Esophagus squamous epithelium (tissue), 5 donors: ENCODE measurements around the gene CCDC70. TPM values are rescaled to one million over a fixed set of nuclear protein-coding genes. Genes with fewer than 3 reads are reported as not detected.

ENCODE experiments used
- DNase-seq: peaks from one replicate; lab custom pipeline; 2025; lab: John Stamatoyannopoulos, UW
- H3K27ac ChIP-seq, 4 donors: fragments of 200-600 bp; sonication (generic); one replicate each; pipeline ENCODE4 v1.5.1; 2016 to 2019; ENCODE audit warnings: mild to moderate bottlenecking in 1 of 4
- H3K27me3 ChIP-seq, 4 donors: fragments of 200-600 bp; sonication (generic); 1 replicate in 3 of 4; 2 replicates in 1 of 4; pipeline versions ENCODE4 v1.5.1 to v1.6.0; 2017 to 2021; ENCODE audit warnings: antibody characterized with exemption in 1 of 4
- H3K36me3 ChIP-seq, 3 donors: fragments of 200-600 bp; sonication (generic); one replicate each; pipeline ENCODE4 v1.5.1; 2016 to 2019
- H3K4me1 ChIP-seq, 3 donors: fragments of 200-600 bp; sonication (generic); one replicate each; pipeline ENCODE4 v1.5.1; 2017 to 2019
- H3K4me3 ChIP-seq, 4 donors: fragments of 200-600 bp; sonication (generic); 1 replicate in 3 of 4; 2 replicates in 1 of 4; pipeline ENCODE4 v1.5.1; 2016 to 2019; ENCODE audit warnings: mild to moderate bottlenecking in 2 of 4, moderate library complexity in 1 of 4
- H3K9me3 ChIP-seq, 3 donors: fragments of 200-600 bp; sonication (generic); one replicate each; pipeline ENCODE4 v1.5.1; 2016 to 2019
- POLR2A ChIP-seq, 4 donors: fragments of 450-650 bp; IDR thresholded peaks; one replicate each; pipeline ENCODE4 v1.6.1; 2017; ENCODE audit warnings: antibody characterized with exemption in 4 of 4, mild to moderate bottlenecking in 4 of 4, moderate library complexity in 3 of 4
- WGBS, 2 donors: methylation state at CpG; one replicate each; pipeline ENCODE4 v1.1.5; 2018; 5-methylcytosine and 5-hydroxymethylcytosine counted together
- intact Hi-C: fragments of 100-400 bp; cut with DNase I; formaldehyde crosslinking; loops from one replicate; pipeline ENCODE4 v1.15.0; 2022
- total RNA-seq, 4 donors: library from RNA; depleted of rRNA; stranded (reverse); fragments of >200 nt; gene quantifications; one replicate each; pipeline ENCODE4 v1.1.0, GENCODE V29; 2016
- TF ChIP-seq, protein P1 (sequence below), 6 experiments: fragments of 450-650 bp in 4 of 6; fragments of 200-600 bp in 2 of 6; sonication (generic) in 2 of 6; IDR thresholded peaks; one replicate each; pipeline ENCODE4 v1.5.1; 2016 to 2019; ENCODE audit warnings: antibody characterized with exemption in 6 of 6, mild to moderate bottlenecking in 4 of 6, moderate library complexity in 4 of 6
- donor health status: DM: yes; HTN: yes; CAD: no.

The CCDC70 gene
- not detected for total RNA-seq

DNA sequence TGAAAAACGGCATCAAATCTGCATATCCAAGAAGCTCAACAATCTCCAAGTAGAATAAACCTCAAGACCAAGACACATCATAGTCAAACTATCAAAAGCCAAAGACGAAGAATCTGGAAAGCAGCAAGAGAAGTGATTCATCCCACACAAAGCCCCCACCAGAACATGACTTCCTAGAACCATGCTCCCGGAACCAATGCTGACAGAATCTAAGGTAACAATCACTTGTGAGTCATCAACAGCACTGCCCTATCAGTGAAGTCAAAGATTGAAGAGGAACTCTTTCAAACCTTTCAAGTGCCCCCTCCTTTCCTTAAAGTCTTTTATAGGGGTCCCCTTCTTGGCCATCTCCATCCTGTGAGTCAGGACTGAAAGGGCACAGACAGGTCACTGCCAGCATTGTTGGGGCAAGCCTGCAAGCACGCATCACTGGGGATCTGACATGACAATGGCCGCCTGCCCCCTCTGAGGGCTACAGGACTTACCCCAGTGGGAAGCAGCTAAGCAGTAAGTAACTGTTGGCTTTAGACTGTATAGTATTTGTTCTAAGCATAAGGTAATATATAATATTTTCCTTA lies at the start of gene CCDC70:
TSS of gene CCDC70 (plus strand) at position 247 of the 578 bp plus-strand sequence. CDS start 3,443 bp downstream, outside the sequence.
- intact Hi-C loops = no loop called here

DNA sequence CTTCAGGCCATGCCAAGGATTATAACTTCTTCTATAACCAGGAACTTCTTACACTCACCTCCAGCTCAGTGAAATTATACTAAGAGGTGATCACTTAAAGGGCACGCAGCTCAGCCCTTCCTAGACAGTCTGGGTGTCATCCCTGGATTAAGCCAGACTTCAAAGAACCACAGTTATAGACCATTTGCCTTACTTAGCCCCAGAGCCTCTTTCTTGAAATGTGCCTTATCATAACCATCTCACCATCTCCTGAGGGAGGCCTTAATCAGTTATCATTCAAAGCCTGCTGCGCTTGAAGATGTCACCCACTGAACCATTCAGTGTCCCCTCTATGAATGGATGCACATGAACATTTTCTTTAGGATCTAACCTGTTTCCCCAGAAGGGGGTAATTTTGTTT lies 47.7 kb upstream of the CCDC70 start:
- Histone ChIP-seq H3K27me3 (peaks cover 0 to 32% (median 0%) of the 10 kb centered on the region in 4 donors), H3K36me3 (no peaks in the 10 kb centered on the region), H3K4me3 (no peak overlapping the region), H3K9me3 (no peaks in the 10 kb centered on the region), H3K27ac (no peak overlapping the region), H3K4me1 (peaks cover 0 to 31% (median 6%) of the 10 kb centered on the region in 3 donors)
- TF ChIP-seq, protein P1, sequence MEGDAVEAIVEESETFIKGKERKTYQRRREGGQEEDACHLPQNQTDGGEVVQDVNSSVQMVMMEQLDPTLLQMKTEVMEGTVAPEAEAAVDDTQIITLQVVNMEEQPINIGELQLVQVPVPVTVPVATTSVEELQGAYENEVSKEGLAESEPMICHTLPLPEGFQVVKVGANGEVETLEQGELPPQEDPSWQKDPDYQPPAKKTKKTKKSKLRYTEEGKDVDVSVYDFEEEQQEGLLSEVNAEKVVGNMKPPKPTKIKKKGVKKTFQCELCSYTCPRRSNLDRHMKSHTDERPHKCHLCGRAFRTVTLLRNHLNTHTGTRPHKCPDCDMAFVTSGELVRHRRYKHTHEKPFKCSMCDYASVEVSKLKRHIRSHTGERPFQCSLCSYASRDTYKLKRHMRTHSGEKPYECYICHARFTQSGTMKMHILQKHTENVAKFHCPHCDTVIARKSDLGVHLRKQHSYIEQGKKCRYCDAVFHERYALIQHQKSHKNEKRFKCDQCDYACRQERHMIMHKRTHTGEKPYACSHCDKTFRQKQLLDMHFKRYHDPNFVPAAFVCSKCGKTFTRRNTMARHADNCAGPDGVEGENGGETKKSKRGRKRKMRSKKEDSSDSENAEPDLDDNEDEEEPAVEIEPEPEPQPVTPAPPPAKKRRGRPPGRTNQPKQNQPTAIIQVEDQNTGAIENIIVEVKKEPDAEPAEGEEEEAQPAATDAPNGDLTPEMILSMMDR (IDR thresholded peaks at IDR 0.05) = no peak
- TF ChIP-seq POLR2A (IDR thresholded peaks at IDR 0.05) = no peak
- WGBS, 2 donors = 96 to 100% methylated on average over 2 of the region's 2 CpGs
- no peak for DNase-seq
- intact Hi-C loops = no loop called here

More for the DNA sequence above, at the start of gene CCDC70:
- WGBS, 2 donors = 50 to 72% methylated on average over 5 of the region's 5 CpGs
- no peaks in the 10 kb centered on the region for H3K4me1 ChIP-seq
- peaks cover 0 to 32% (median 0%) of the 10 kb centered on the region in 4 donors for H3K27me3 ChIP-seq
- H3K4me3 ChIP-seq = no peak within 1 kb of the TSS
- no peak within 1 kb of the TSS for H3K27ac ChIP-seq
- no peaks in the 10 kb centered on the region for H3K9me3 ChIP-seq
- no peaks in the 10 kb centered on the region for H3K36me3 ChIP-seq
- DNase-seq = no peak
- TF ChIP-seq, protein P1 (IDR thresholded peaks at IDR 0.05) = no peak

DNA sequence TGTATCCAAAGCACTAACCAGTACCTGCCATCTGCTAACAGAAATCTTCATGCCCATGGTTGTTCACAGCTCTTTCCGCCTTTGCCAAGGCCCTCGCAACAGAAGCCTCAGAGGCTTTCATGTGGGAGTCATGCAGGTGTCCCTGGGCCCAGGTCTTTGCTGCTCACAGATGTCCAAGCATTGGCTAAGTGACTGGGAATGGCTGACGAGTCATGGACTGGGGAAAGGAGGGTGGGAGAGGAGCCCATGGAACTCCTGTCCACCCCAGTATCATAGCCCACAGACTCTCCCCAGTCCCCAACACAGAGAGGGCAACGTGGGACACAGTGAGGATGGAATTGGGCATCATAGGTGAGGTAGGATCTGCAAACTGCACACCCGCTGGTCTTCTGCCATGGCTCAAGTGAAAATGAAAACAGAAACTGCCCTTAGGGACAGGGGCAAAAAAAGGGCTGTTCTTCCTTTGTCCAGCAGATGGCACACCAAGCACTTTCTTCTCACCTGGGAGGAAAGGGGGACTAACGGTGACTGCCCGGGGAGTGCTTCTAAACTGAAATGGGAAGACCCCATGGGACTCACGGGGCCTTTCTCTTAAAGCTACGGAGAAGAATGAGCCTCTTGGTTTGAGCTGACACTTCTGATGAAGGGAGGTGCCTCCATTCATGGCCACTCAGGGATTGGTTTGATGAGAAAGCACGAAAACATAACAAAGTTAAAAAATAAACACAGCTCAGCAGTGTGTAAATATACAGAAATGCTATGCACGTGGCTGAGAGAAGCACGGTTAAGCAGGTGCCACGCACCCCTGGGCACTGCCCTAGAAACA lies 46.7 kb upstream of the CCDC70 start:
- TF ChIP-seq, protein P1 (IDR thresholded peaks at IDR 0.05) = peak; percentile 52 to 84 (median 80)
- TF ChIP-seq POLR2A (IDR thresholded peaks at IDR 0.05) = no peak
- peaks cover 0 to 32% (median 0%) of the 10 kb centered on the region in 4 donors for H3K27me3 ChIP-seq
- no peaks in the 10 kb centered on the region for H3K9me3 ChIP-seq
- 10 to 23% methylated on average over 6 to 13 of the region's 13 CpGs for WGBS, 2 donors
- no peak for DNase-seq
- H3K4me3 ChIP-seq = peak overlapping the region in 2 of 4 donors; percentile 3 to 47
- H3K27ac ChIP-seq = no peak overlapping the region
- no peaks in the 10 kb centered on the region for H3K36me3 ChIP-seq
- intact Hi-C loops = loop anchor here (5.0 kb wide), 1 partner anchor 312 kb away; the partner anchor contains the start of gene NEK5
- H3K4me1 ChIP-seq = peaks cover 0 to 36% (median 6%) of the 10 kb centered on the region in 3 donors

DNA sequence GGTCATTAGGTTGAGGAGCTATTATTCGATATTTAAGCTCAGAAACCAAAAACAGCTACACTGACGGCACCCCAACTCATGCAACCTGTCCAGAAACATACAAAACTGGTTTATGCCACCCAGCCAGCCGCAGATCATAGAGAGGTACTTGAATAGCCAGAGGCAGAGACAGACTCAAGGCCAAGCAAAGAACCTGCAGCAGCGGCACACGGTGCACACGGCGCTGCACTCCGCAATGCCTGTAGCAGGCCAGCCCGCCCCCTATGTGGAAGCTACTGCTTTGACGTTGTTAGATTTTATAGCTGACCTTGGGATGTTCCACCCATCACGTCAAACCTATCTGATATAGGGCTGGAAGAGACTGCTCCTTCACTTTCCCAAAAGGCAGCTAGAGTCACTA lies 45.9 kb upstream of the CCDC70 start:
- Histone ChIP-seq H3K27ac (no peak overlapping the region), H3K9me3 (no peaks in the 10 kb centered on the region), H3K4me1 (peaks cover 0 to 36% (median 6%) of the 10 kb centered on the region in 3 donors), H3K36me3 (no peaks in the 10 kb centered on the region), H3K4me3 (no peak overlapping the region), H3K27me3 (peaks cover 0 to 32% (median 0%) of the 10 kb centered on the region in 4 donors)
- DNase-seq = no peak
- intact Hi-C loops = loop anchor here (5.0 kb wide), 1 partner anchor 311 kb away; the partner anchor contains the start of gene NEK5
- 50 to 88% methylated on average over 9 of the region's 11 CpGs for WGBS, 2 donors
- TF ChIP-seq, protein P1 (IDR thresholded peaks at IDR 0.05) = no peak
- TF ChIP-seq POLR2A (IDR thresholded peaks at IDR 0.05) = no peak
